ENCODE results near the gene PVALB.

The PVALB gene

GRCh38 chr22:36775964-36776669 lies 40.7 kb downstream of the PVALB start, which contains the start of gene IFT27:
Gene IFT27 (minus strand): TSS chr22:36776119. CDS start chr22:36775707, 412 bp downstream.
- peak; percentile 86 to 98 for DNase-seq (ENCODE audit: low read depth in 1 of 2, low spot score in 1 of 2)

- DNase-seq (ENCODE audit: low read depth in 1 of 2, low spot score in 1 of 2), result peak in 1 of 2 donors; percentile 1
These were observed 41.3 kb downstream of the PVALB start for GRCh38 chr22:36775586-36775963.

GRCh38 chr22:36773935-36774334 lies 42.9 kb downstream of the PVALB start:
- no peak for DNase-seq (ENCODE audit: low read depth in 1 of 2, low spot score in 1 of 2)

GRCh38 chr22:36772451-36772850 lies 44.4 kb downstream of the PVALB start:
- no peak for DNase-seq (ENCODE audit: low read depth in 1 of 2, low spot score in 1 of 2)

- DNase-seq (ENCODE audit: low read depth in 1 of 2, low spot score in 1 of 2), result no peak
These were observed 45.3 kb downstream of the PVALB start for GRCh38 chr22:36771356-36772063.

GRCh38 chr22:36770513-36771231 lies 46.2 kb downstream of the PVALB start:
- DNase-seq (ENCODE audit: low read depth in 1 of 2, low spot score in 1 of 2), result no peak

GRCh38 chr22:36769541-36770512 lies 47.0 kb downstream of the PVALB start:
- no peak for DNase-seq (ENCODE audit: low read depth in 1 of 2, low spot score in 1 of 2)

GRCh38 chr22:36768616-36769015 lies 48.2 kb downstream of the PVALB start:
- no peak for DNase-seq (ENCODE audit: low read depth in 1 of 2, low spot score in 1 of 2)

- no peak for DNase-seq (ENCODE audit: low read depth in 1 of 2, low spot score in 1 of 2)
These were observed 48.7 kb downstream of the PVALB start for GRCh38 chr22:36768141-36768540.

- no peak for DNase-seq (ENCODE audit: low read depth in 1 of 2, low spot score in 1 of 2)
These were observed 49.6 kb downstream of the PVALB start for GRCh38 chr22:36767035-36767775.

- DNase-seq (ENCODE audit: low read depth in 1 of 2, low spot score in 1 of 2), result no peak
These were observed 50.8 kb downstream of the PVALB start for GRCh38 chr22:36765943-36766450.

GRCh38 chr22:36765131-36765942 lies 51.5 kb downstream of the PVALB start:
- no peak for DNase-seq (ENCODE audit: low read depth in 1 of 2, low spot score in 1 of 2)

- no peak for DNase-seq (ENCODE audit: low read depth in 1 of 2, low spot score in 1 of 2)
These were observed 52.2 kb downstream of the PVALB start for GRCh38 chr22:36764641-36765040.

GRCh38 chr22:36764060-36764459 lies 52.8 kb downstream of the PVALB start:
- no peak for DNase-seq (ENCODE audit: low read depth in 1 of 2, low spot score in 1 of 2)

GRCh38 chr22:36763576-36763975 lies 53.3 kb downstream of the PVALB start:
- no peak for DNase-seq (ENCODE audit: low read depth in 1 of 2, low spot score in 1 of 2)

- no peak for DNase-seq (ENCODE audit: low read depth in 1 of 2, low spot score in 1 of 2)
These were observed 54.1 kb downstream of the PVALB start for GRCh38 chr22:36762687-36763260.

GRCh38 chr22:36761553-36762240 lies 55.1 kb downstream of the PVALB start:
- no peak for DNase-seq (ENCODE audit: low read depth in 1 of 2, low spot score in 1 of 2)

- no peak for DNase-seq (ENCODE audit: low read depth in 1 of 2, low spot score in 1 of 2)
These were observed 56.0 kb downstream of the PVALB start for GRCh38 chr22:36760786-36761185.
